Psoas muscle (tissue), 8 donors: Measurements from ENCODE around the gene ACTRT2. TPM values are rescaled to one million over a fixed set of nuclear protein-coding genes. Genes with fewer than 3 reads are reported as not detected.

Experiments
- ATAC-seq, 4 donors: fragments of 200-7000 bp; cut with Tn5 transposase; one replicate each; pipeline ENCODE4 v1.9.1; 2020; ENCODE audit warnings: moderate library complexity in 3 of 4, mild to moderate bottlenecking in 2 of 4
- DNase-seq, 2 donors: peaks; one replicate each; pipeline ENCODE4 v3.0.0-alpha.2; 2020
- H3K27ac ChIP-seq: fragments of 200-600 bp; one replicate; pipeline ENCODE4 v1.8.0; 2022
- H3K27me3 ChIP-seq, 3 donors: fragments of 200-600 bp in 1 of 3; one replicate each; pipeline versions ENCODE4 v1.6.1 to v1.8.0; 2013 to 2022; ENCODE audit warnings: low read length in 2 of 3, mild to moderate bottlenecking in 2 of 3, moderate library complexity in 1 of 3; ENCODE audit not compliant: insufficient read depth in 3 of 3
- H3K36me3 ChIP-seq, 2 donors: fragments of 200-600 bp in 1 of 2; one replicate each; pipeline versions ENCODE4 v1.6.1 to v1.8.0; 2013 to 2022; ENCODE audit warnings: low read depth in 1 of 2, mild to moderate bottlenecking in 1 of 2, moderate library complexity in 1 of 2; ENCODE audit not compliant: insufficient read depth in 1 of 2
- H3K4me1 ChIP-seq: fragments of 200-600 bp; one replicate; pipeline ENCODE4 v1.8.0; 2022
- H3K4me3 ChIP-seq: fragments of 200-600 bp; one replicate; pipeline ENCODE4 v1.8.0; 2022; ENCODE audit warnings: mild to moderate bottlenecking
- H3K9me3 ChIP-seq: fragments of 200-600 bp; one replicate; pipeline ENCODE4 v1.8.0; 2022
- WGBS, 3 donors: extraction: QIAGEN DNeasy Blood & Tissue Kit; methylation state at CpG; one replicate each; pipeline versions ENCODE4 v1.1.6 to v1.1.7; 2013; 5-methylcytosine and 5-hydroxymethylcytosine counted together
- intact Hi-C, 2 donors: fragments of 100-400 bp; cut with DNase I; formaldehyde crosslinking; loops; one replicate each; pipeline versions ENCODE4 v1.11.0 to v1.14.2; 2022
- polyA plus RNA-seq, 3 donors: library from polyadenylated mRNA; stranded (reverse); fragments of 200-250 nt; gene quantifications; one replicate each; pipeline ENCODE4 v1.2.3, GENCODE V29; 2013
- total RNA-seq, 4 donors: library from RNA; stranded (reverse); fragmentation: NEBNext Ultra II Directional in 2 of 4; extraction: Animal tissue kit (Norgen Biotek cat#: 25700) in 2 of 4; gene quantifications; one replicate each; pipeline versions ENCODE4 v1.2.1 to v1.2.4, GENCODE V29; 2021 to 2023
- TF ChIP-seq, protein P1 (sequence below): fragments of 200-600 bp; IDR thresholded peaks from one replicate; pipeline ENCODE4 v1.8.0; 2022; ENCODE audit warnings: antibody characterized with exemption
- donor health status: healthy with polysubstance abuse.
- donor health status: DM: no; HTN: no; CAD: no; lungs with moderate emphysema.
- donor health status: Bipolar disorder and iron deficiency.
- donor health status: healthy.
- donor health status: DM: yes; HTN: yes; CAD: no.
- donor health status: DM: no; HTN: no; CAD: no.
- donor health status: DM: no; HTN: no; CAD: no.
- donor health status: DM: yes; HTN: yes; CAD: no.

ACTRT2 gene
- total and polyA plus RNA-seq, 7 donors: not detected

- no peaks in the 10 kb centered on the region for H3K9me3 ChIP-seq
- ATAC-seq: no peak
- TF ChIP-seq, protein P1, sequence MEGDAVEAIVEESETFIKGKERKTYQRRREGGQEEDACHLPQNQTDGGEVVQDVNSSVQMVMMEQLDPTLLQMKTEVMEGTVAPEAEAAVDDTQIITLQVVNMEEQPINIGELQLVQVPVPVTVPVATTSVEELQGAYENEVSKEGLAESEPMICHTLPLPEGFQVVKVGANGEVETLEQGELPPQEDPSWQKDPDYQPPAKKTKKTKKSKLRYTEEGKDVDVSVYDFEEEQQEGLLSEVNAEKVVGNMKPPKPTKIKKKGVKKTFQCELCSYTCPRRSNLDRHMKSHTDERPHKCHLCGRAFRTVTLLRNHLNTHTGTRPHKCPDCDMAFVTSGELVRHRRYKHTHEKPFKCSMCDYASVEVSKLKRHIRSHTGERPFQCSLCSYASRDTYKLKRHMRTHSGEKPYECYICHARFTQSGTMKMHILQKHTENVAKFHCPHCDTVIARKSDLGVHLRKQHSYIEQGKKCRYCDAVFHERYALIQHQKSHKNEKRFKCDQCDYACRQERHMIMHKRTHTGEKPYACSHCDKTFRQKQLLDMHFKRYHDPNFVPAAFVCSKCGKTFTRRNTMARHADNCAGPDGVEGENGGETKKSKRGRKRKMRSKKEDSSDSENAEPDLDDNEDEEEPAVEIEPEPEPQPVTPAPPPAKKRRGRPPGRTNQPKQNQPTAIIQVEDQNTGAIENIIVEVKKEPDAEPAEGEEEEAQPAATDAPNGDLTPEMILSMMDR: no peak
- intact Hi-C loops: no loop called here
- peaks cover 2% of the 10 kb centered on the region for H3K4me1 ChIP-seq
- H3K27ac ChIP-seq: no peak overlapping the region
- peak; percentile 16 to 47 for DNase-seq
- H3K4me3 ChIP-seq: peak overlapping the region; percentile 78
- WGBS, 3 donors: 30 to 52% (median 38%) methylated on average over 63 to 97 of the region's 97 CpGs
- H3K27me3 ChIP-seq: peaks cover 0 to 87% (median 17%) of the 10 kb centered on the region in 3 donors
- no peaks in the 10 kb centered on the region for H3K36me3 ChIP-seq
These were observed 49.6 kb downstream of the ACTRT2 start for GRCh38 chr1:3070644-3071564.

- DNase-seq (peak in 1 of 2 donors; percentile 5), ATAC-seq (no peak)
- TF ChIP-seq, protein P1: no peak
- peaks cover 0 to 86% (median 17%) of the 10 kb centered on the region in 3 donors for H3K27me3 ChIP-seq
- H3K27ac ChIP-seq: no peak overlapping the region
- H3K4me1 ChIP-seq: peaks cover 2% of the 10 kb centered on the region
- WGBS, 3 donors: 75 to 82% (median 80%) methylated on average over 17 of the region's 17 CpGs
- intact Hi-C loops: no loop called here
- H3K4me3 ChIP-seq: peak overlapping the region; percentile 78
- H3K36me3 ChIP-seq: no peaks in the 10 kb centered on the region
- H3K9me3 ChIP-seq: no peaks in the 10 kb centered on the region
These were observed 50.5 kb downstream of the ACTRT2 start for GRCh38 chr1:3071565-3072390.

Other genes with a start within 250 kb of the ACTRT2 start
- gene TTC34, start 219.8 kb upstream of the ACTRT2 start, total RNA-seq: under 1 TPM; 0.04 to 0.15 (median 0.06) TPM
- gene TTC34, start 219.8 kb upstream of the ACTRT2 start, polyA plus RNA-seq: under 1 TPM; 0.01 to 0.03 (median 0.01) TPM
- gene PRDM16, start 47.7 kb downstream of the ACTRT2 start, total RNA-seq: 1 to 10 TPM in 1 of 4 donors, under 1 TPM in 3; 0.20 to 1.2 (median 0.50) TPM
- gene PRDM16, start 47.7 kb downstream of the ACTRT2 start, polyA plus RNA-seq: under 1 TPM; 0.04 to 0.31 (median 0.20) TPM